ENCODE data around the gene ADAM8.

The ADAM8 gene

GRCh38 chr10:133282846-133283390 is 6.2 kb upstream of the ADAM8 start:
- no peak overlapping the region for H3K4me3 ChIP-seq (replicated peaks; ENCODE audit: low read depth, low read length)
- no peak for DNase-seq (ENCODE audit: extremely low read depth, low read depth)
- TF ChIP-seq, protein P1, sequence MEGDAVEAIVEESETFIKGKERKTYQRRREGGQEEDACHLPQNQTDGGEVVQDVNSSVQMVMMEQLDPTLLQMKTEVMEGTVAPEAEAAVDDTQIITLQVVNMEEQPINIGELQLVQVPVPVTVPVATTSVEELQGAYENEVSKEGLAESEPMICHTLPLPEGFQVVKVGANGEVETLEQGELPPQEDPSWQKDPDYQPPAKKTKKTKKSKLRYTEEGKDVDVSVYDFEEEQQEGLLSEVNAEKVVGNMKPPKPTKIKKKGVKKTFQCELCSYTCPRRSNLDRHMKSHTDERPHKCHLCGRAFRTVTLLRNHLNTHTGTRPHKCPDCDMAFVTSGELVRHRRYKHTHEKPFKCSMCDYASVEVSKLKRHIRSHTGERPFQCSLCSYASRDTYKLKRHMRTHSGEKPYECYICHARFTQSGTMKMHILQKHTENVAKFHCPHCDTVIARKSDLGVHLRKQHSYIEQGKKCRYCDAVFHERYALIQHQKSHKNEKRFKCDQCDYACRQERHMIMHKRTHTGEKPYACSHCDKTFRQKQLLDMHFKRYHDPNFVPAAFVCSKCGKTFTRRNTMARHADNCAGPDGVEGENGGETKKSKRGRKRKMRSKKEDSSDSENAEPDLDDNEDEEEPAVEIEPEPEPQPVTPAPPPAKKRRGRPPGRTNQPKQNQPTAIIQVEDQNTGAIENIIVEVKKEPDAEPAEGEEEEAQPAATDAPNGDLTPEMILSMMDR (IDR thresholded peaks at IDR 0.05; ENCODE audit: low read depth, low read length, missing control alignments), result no peak

DNA sequence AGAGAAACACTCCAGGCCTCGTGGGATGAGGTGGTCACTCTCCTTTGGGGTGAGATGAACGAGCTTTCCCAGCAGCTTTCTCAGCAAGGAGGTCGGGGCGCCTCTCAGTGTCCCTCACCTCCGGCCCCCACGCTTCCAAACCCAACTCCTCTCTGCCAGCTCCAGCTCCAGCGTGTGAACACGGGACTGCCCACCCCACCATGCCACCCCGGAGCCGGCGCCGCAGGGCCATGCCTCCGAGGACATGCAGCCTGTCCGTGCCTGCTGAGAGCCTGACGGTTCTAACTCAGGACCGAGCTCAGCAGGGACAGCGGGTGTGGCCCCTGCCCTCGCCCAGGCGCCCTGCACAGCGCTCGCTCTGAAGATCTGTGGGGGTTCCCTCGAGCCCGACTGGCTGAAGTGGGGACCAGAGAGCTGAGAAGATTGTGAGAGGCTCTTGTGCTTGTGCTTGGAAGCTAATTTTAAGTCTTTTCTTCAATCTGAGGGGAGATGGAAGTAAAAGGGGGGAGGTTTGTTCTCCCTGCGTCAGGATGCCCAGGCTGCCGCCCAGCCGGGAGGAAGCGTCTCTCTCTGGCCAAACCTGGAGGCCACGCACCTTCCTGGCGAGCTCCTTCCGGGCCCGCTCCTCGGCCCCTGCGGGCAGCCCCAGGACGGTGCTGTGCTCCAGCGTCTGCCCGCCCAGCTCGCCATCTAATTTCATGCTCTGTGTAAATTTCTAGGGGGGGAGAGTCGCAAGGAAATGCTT is 5.1 kb upstream of the ADAM8 start:
- H3K4me3 ChIP-seq (replicated peaks; ENCODE audit: low read depth, low read length), result no peak overlapping the region
- DNase-seq (ENCODE audit: extremely low read depth, low read depth), result no peak
- TF ChIP-seq, protein P1 (IDR thresholded peaks at IDR 0.05; ENCODE audit: low read depth, low read length, missing control alignments), result no peak

GRCh38 chr10:133281084-133281483 is 4.4 kb upstream of the ADAM8 start:
- TF ChIP-seq, protein P1 (IDR thresholded peaks at IDR 0.05; ENCODE audit: low read depth, low read length, missing control alignments), result no peak
- no peak for DNase-seq (ENCODE audit: extremely low read depth, low read depth)

DNA sequence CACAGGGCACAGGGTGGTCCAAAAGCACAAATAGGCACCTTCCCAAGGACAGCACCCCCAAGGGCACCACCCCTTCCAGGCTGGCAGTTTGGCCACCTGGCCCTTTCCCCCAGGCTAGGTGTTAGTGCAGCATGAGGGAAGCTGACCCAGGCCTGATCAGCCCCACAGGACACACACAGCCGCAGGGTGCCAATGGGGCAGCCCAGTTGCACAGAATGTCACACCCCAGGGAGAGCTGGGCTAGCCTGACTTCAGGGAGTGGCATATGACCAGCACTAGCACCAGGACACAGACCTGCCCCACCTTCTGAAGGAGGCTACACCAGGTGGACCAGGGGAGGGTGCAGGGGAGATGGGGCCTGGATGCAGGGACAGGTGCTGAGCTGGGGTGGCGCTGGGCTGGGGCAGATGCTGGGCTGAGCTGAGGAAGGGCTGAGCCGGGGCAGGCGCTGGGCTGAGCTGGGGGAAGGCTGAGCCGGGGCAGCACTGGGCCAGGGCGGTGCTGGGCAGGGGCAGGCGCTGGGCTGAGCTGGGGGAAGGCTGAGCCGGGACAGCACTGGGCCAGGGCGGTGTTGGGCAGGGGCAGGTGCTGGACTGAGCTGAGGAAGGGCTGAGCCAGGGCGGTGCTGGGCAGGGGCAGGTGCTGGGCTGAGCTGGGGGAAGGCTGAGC is 3.9 kb upstream of the ADAM8 start:
- TF ChIP-seq, protein P1 (IDR thresholded peaks at IDR 0.05; ENCODE audit: low read depth, low read length, missing control alignments), result no peak
- DNase-seq (ENCODE audit: extremely low read depth, low read depth), result no peak
- H3K4me3 ChIP-seq (replicated peaks; ENCODE audit: low read depth, low read length), result no peak overlapping the region

More at GRCh38 chr10:133281084-133281483, 4.4 kb upstream of the ADAM8 start:
- no peak overlapping the region for H3K4me3 ChIP-seq (replicated peaks; ENCODE audit: low read depth, low read length)

DNA sequence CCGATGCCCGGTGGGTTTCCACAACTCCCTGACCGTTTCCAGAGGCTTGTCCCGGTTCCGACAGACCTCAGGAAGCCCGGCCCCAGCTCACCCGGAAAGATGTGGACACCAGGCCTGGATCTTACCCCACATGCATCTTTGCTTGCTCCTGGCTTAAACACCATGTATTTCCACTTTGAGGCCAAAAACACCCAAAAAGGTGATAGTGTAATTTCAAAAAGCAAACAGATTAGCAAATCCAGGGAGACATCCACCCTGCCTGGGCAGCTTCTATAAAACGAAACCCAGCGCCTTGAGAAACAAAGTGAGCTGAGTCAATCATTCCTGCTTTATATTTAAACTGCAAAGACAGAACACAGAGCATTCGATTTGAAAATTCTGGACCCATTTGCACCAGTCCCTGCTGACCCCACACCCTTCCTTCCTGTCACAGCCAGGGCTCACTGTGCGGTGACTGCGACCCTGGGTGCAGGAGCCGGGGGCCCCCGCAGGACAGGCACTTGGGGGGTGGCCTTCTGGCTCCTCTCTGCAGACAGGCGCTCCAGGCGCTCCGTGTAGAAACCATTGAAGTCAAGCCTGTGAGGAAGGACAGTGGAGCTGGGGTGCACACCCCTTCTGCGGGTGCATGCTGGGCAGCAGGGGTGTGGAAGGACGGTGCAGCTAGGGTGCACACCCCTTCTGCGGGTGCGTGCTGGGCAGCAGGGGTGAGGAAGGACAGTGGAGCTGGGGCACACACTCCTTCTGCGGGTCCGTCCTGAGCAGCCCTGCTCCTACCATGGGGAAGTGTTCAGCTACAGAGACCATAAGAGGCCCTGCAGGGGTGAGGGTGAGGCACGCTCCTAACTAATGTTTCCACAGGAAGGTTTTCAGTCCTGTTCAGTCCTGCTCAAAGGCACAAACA is 2.9 kb upstream of the ADAM8 start:
- DNase-seq (ENCODE audit: extremely low read depth, low read depth), result no peak
- TF ChIP-seq, protein P1 (IDR thresholded peaks at IDR 0.05; ENCODE audit: low read depth, low read length, missing control alignments), result no peak
- no peak overlapping the region for H3K4me3 ChIP-seq (replicated peaks; ENCODE audit: low read depth, low read length)

DNA sequence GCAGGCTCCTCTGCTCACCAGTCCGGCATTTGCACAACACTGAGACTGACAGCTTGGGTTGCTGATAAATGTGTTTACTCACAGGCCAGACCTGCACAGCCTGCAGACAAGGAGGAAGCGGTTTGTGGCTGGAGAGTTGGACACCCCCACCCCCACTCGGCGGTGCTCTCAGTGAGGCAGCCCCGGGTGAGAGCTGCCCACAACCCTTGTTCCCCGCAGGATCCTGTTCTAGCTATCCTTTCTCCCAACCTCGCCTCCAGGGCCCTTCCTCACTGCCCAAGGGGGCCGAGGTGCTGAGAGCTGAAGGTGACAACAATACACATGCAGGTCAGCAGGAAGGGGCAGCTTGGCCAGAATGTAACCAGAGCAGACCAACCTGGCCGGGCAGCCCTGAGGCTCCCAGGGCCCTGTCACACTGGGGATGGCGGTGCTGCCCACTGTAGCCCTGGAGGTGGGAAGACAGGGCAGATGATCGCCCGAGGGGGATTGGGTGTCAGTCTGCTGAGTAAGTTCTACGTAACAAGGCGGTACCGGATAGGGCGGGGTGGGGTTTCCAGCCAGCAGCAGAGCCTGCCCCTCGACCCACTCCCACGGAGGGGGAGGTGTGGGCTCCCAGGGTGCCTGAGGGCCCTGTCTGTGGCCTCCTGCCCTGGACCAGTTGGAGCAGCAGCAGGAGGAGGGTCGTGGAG is 2.1 kb upstream of the ADAM8 start:
- no peak overlapping the region for H3K4me3 ChIP-seq (replicated peaks; ENCODE audit: low read depth, low read length)
- TF ChIP-seq, protein P1 (IDR thresholded peaks at IDR 0.05; ENCODE audit: low read depth, low read length, missing control alignments), result no peak
- DNase-seq (ENCODE audit: extremely low read depth, low read depth), result no peak
